ENCODE measurements around the gene RWDD3. TPM values are rescaled to one million over a fixed set of nuclear protein-coding genes. Genes with fewer than 3 reads are reported as not detected.

RWDD3 gene
- total RNA-seq, 4 donors from 2014 or later: 5.9 to 16.2 (median 10.8) TPM

DNA sequence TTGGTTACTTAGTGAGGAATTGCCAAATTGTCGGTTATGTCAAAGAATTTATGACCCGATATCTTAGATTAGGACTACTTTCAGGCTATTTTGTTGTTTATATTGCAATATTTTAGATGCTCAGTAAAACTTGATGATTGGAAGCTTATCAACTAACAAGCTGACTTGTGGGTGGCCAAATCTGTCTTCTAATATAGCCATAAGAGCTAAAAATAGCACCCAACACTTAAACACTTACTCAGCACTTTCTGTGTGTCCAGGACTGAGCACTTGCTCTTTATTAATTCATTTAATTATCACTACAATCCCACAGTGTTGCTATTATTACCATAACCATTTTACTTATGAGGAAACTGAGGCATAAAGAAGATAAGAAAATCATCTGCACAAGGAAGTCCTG lies 50.4 kb downstream of the RWDD3 start:
- DNase-seq (ENCODE audit: low spot score in 2 of 2): no peak
- WGBS, 2 donors: 95 to 96% methylated on average over 2 of the region's 2 CpGs
- H3K4me3 ChIP-seq (ENCODE audit: low read depth, poor library complexity, severe bottlenecking): no peak overlapping the region
- TF ChIP-seq POLR2A (IDR thresholded peaks at IDR 0.05): no peak
- TF ChIP-seq, protein P1, sequence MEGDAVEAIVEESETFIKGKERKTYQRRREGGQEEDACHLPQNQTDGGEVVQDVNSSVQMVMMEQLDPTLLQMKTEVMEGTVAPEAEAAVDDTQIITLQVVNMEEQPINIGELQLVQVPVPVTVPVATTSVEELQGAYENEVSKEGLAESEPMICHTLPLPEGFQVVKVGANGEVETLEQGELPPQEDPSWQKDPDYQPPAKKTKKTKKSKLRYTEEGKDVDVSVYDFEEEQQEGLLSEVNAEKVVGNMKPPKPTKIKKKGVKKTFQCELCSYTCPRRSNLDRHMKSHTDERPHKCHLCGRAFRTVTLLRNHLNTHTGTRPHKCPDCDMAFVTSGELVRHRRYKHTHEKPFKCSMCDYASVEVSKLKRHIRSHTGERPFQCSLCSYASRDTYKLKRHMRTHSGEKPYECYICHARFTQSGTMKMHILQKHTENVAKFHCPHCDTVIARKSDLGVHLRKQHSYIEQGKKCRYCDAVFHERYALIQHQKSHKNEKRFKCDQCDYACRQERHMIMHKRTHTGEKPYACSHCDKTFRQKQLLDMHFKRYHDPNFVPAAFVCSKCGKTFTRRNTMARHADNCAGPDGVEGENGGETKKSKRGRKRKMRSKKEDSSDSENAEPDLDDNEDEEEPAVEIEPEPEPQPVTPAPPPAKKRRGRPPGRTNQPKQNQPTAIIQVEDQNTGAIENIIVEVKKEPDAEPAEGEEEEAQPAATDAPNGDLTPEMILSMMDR (IDR thresholded peaks at IDR 0.05): no peak
- intact Hi-C loops (cut with DNase I; ENCODE audit: low total_unique reads): no loop called here

DNA sequence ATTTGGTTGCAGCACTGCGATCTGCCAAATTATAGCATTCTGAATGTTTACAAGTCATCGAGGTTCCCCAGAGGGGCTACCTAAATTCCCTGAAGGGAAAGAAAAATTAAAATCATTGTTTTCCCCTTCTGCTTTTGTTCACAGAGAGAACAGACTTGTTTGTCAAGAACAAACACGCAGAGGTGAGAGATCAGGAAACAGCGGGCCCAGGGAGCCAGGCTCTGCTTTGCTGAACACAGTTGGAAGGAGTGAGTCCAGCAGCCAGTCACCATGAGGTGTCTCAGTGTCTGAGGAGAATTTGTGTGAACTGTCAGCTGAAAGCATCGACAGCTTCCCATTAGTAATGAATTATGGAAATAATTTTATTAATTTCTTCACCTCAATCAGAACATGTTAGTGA lies 52.5 kb downstream of the RWDD3 start:
- H3K4me3 ChIP-seq (ENCODE audit: low read depth, poor library complexity, severe bottlenecking): no peak overlapping the region
- WGBS, 2 donors: 55 to 62% methylated on average over 5 of the region's 5 CpGs
- no peak for TF ChIP-seq POLR2A (IDR thresholded peaks at IDR 0.05)
- TF ChIP-seq, protein P1 (IDR thresholded peaks at IDR 0.05): no peak
- DNase-seq (ENCODE audit: low spot score in 2 of 2): no peak
- intact Hi-C loops (cut with DNase I; ENCODE audit: low total_unique reads): no loop called here

DNA sequence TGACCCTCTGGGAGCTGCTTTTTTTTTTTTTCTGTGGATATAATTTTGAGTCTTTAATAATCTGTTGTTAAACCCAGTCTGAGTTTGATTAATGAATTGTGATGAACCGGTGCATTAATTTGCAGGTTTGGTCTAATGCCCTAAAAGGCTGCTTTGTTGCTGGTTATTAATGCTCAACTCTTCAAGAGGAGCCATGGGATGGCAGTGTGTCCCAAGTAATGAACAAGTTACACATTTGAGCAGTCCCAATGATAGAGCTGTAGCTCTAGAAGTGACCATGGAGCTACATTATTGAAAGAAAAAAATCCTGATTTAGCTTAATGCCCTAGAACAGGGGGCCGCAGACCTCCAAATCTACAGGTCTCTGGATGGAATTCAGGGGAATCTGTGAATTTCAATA lies 53.1 kb downstream of the RWDD3 start:
- H3K4me3 ChIP-seq (ENCODE audit: low read depth, poor library complexity, severe bottlenecking): no peak overlapping the region
- no peak for DNase-seq (ENCODE audit: low spot score in 2 of 2)
- 72 to 73% methylated on average over 2 of the region's 2 CpGs for WGBS, 2 donors
- no peak for TF ChIP-seq POLR2A (IDR thresholded peaks at IDR 0.05)
- TF ChIP-seq, protein P1 (IDR thresholded peaks at IDR 0.05): no peak
- intact Hi-C loops (cut with DNase I; ENCODE audit: low total_unique reads): no loop called here

DNA sequence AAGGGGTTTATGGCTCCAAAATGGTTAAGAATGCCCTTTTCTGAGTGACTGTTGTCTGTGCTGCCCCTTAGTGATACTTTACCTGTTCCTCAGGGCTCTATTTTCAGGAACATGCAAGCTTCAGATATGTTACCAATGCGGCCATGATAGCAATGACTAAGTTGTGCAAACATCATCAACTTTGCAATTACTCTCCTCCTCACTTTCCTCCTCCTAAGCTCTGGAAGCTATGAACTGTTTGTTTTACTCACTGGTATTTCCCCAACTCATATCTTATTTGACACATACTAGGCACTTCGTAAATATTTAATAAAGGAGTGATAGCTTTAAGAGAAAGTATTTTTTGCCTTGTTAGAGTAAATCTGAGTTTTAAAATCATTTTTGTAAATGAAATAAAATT lies 53.8 kb downstream of the RWDD3 start:
- no peak for DNase-seq (ENCODE audit: low spot score in 2 of 2)
- 82 to 87% methylated on average over 2 of the region's 2 CpGs for WGBS, 2 donors
- no peak overlapping the region for H3K4me3 ChIP-seq (ENCODE audit: low read depth, poor library complexity, severe bottlenecking)
- intact Hi-C loops (cut with DNase I; ENCODE audit: low total_unique reads): no loop called here
- no peak for TF ChIP-seq POLR2A (IDR thresholded peaks at IDR 0.05)
- TF ChIP-seq, protein P1 (IDR thresholded peaks at IDR 0.05): no peak

Other genes with a start within 250 kb of the RWDD3 start
- gene ALG14, start 161.3 kb upstream of the RWDD3 start, total RNA-seq: 1 to 10 TPM in 2 of 4 donors, under 1 TPM in 2; 0.46 to 1.9 (median 1.1) TPM
- gene TLCD4, start 116.9 kb upstream of the RWDD3 start, total RNA-seq: 1 to 10 TPM; 2.9 to 9.0 (median 4.9) TPM